Cerebellar cortex (tissue), 1 donor: ENCODE results near the gene NRN1L.

ENCODE experiments used
- DNase-seq: peaks from one replicate; pipeline ENCODE4 v3.0.0-alpha.2; 2015; ENCODE audit warnings: low spot score

Gene NRN1L

GRCh38 chr16:67917140-67917851, 32.6 kb downstream of the NRN1L start:
- DNase-seq = no peak

DNA sequence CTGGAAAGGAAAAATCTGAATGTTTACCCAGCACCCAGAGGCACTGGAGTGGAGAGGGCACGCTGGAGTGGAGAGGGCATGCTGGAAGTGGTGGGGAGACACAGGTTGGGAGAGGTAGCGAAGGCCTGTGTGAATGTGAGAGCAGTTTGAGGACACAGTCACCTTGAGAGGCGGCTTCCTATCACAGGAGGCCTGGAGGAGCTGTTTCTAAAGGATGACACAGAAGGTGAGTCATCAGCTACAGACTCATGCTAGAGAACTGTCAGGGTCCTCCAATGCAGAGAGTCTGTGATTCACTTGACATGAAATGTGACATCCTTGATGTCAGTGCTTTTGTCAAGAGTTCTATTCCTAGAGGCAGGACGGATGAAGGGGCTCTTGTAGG, 33.2 kb downstream of the NRN1L start:
- DNase-seq = no peak

- no peak for DNase-seq
These were observed 35.0 kb downstream of the NRN1L start for GRCh38 chr16:67919622-67920221.

GRCh38 chr16:67922221-67922620, 37.5 kb downstream of the NRN1L start:
- no peak for DNase-seq

DNA sequence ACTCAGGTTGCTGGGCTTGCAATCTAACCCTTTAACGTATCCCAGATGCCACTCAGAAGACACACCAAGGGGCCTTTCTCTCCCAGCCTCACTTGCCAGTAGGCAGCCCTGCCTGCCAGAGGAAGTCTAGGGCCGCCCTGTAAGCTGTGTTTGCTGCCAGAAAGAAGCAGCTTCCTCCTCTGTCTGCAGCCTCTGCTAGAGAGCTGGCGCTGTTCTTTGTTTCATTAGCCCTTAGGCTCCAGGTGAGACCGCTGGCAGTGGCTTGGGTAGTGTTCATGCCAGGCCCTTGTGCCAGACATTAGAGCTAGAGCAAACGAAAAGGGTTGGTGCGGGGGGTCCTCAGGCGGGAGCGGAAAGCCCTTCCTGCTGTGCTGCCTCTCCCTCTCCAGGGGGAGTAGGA, 38.1 kb downstream of the NRN1L start:
- DNase-seq = no peak

DNA sequence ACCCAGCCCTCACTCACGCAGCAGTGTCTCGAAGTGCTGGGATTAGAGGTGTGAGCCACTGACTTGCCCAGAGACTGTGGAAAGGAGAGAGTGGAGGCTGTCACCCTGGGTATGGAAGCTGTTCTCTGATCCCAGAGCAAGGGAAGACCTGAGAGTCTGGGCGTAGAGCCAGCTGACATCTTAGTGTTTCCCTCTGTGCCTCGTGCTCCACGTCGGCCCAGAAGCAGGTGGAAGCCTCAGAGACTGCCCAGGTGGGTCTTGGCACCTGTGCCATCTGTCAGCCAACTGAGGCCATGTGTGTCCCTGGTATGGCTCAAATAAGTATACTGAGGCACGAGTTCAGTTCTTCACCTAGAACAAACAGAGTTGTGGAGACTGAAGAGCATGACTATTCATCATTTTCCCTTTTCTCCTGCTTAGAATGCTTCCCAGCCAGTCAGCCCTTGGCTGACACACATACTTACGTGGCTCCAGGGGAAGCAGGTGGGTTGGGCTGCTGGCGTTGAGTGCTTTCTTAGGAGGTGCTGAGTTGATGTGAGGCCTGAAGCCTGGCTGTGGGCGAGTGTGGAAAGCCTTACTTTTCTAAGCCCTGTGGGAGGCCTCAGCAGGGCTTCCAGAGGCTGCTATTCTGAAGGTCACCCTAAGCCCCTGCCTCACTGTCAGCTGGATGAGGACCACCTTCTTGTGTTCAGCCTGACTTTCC, 38.9 kb downstream of the NRN1L start:
- DNase-seq = peak; percentile 71

- DNase-seq = no peak
These were observed 39.6 kb downstream of the NRN1L start for GRCh38 chr16:67924140-67924906.

- no peak for DNase-seq
These were observed 41.6 kb downstream of the NRN1L start for GRCh38 chr16:67926181-67926750.

- peak; percentile 71 for DNase-seq
These were observed 42.7 kb downstream of the NRN1L start for GRCh38 chr16:67927131-67927941.

GRCh38 chr16:67928147-67928546, 43.5 kb downstream of the NRN1L start:
- no peak for DNase-seq

DNA sequence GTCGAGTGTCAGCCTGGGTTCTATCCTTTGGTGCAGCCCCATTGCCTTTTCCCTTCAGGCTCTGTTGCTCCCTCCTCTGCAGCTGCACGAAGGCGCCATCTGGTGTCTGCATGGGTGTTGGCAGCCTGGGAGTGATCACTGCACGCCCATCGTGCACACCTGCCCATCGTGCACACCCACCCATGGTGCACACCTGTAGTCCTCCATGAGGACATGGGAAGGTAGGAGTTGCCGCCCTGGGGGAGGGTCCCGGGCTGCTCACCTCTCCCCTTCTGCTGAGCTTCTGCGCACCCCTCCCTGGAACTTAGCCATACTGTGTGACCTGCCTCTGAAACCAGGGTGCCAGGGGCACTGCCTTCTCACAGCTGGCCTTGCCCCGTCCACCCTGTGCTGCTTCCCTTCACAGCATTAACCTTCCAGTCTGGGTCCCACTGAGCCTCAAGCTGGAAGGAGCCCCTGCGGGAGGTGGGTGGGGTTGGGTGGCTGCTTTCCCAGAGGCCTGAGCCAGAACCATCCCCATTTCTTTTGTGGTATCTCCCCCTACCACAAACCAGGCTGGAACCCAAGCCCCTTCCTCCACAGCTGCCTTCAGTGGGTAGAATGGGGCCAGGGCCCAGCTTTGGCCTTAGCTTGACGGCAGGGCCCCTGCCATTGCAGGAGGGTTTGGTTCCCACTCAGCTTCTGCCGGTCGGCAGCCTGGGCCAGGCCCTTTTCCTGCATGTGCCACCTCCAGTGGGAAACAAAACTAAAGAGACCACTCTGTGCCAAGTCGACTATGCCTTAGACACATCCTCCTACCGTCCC, 44.1 kb downstream of the NRN1L start:
- DNase-seq = peak; percentile 83

GRCh38 chr16:67930191-67930590, 45.5 kb downstream of the NRN1L start:
- DNase-seq = no peak

DNA sequence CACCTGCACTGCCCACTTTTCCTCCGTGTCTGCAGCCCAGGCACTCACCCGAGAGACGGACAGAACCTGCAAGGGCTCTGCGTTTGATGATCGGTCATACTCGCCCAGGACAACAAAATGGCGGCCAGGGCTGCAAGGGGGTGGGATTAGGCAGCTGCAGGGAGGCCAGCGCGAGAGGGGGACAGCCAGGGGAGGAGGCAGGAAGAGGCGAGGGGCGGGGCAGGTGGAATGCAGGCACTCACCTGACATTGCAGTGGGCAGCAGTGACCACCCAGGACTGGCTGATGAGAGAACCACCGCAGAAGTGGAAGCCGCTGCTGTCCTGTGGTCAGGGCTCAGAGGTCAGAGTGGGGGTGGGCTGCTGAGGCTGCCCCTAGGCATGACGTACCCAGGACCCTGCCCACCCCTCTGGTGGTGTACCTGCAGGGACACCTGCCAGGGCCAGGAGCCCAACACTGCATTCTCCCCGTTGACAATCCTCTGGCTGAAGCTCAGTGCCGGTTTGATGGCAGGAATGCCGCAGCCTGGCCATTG, 46.1 kb downstream of the NRN1L start:
- no peak for DNase-seq

DNA sequence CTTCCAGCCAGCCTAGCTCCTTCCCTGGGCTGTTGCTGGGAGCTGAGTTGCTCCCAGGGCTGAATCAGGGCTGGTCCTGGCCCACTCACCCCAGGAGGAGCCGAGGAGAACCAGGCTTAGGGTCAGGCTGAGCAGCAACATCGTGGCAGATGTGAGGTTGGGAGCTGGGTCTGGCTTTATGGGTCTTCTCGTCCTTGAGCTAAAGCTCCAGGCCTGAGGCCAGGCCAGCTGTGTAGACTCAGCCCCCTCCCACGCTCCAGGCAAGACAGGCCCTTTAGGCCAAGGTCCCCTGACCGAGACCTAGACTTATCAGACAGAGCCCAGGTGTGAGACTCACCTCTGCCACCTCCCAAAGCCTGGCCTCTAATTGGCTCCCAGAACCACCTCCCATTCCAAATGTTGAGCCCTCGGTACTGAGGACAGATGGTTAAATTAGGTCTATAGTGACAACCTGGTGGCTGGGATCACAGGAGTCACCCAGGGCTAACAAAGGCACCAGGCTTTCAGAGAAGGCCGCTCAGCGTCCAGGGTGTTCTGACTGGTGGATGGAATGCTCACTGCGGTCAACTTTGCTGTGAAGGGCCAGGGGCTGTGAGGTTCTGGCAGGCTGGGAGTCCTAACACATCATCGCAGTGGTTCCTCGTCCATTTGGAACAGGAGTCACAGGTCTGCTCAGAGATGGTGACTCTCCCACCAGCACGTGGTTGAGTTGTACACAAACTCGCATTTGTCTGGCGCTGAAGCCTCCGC, 47.2 kb downstream of the NRN1L start, which contains the start of gene CTRL:
CTRL (minus strand) TSS at position 151 of the 750 bp plus-strand sequence; CDS start at position 141, 10 bp downstream.
- DNase-seq = no peak

DNA sequence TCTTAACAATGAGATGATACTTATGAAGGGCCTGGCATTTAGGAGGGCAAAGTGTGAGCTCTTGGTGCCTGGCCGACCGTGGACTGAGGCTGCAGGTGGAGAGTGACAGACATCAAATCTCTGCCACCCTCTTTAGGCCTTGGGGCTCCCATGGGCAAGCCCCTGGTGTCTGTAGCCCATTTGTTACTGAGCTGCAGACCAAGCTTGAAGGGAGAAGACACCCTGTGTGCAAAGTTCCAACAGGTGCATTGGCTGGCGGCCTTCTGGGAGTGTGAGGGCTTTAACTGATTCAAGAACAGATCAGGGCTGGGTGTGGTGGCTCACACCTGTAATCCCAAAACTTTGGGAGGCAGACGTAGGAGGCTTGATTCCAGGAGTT, 47.8 kb downstream of the NRN1L start:
- DNase-seq = no peak

- DNase-seq = no peak
These were observed 49.1 kb downstream of the NRN1L start for GRCh38 chr16:67933805-67934204.

- no peak for DNase-seq
These were observed 49.8 kb downstream of the NRN1L start for GRCh38 chr16:67934306-67935100.

- no peak for DNase-seq
These were observed 50.4 kb downstream of the NRN1L start for GRCh38 chr16:67935101-67935401.
